OCI-LY3 (cell line): ENCODE results near the gene CHD9.

Source experiments
- CTCF ChIP-seq: fragments of 200-600, 300-600 bp; sonication (generic); IDR thresholded peaks from 2 replicates; pipeline ENCODE4 v1.5.1; 2014; ENCODE audit warnings: antibody characterized with exemption, low read length, low read depth
- EZH2phosphoT487 ChIP-seq: fragments of 200-600 bp; shearing (Covaris generic); IDR thresholded peaks from 2 replicates; pipeline ENCODE4 v1.6.1; 2018; ENCODE audit warnings: antibody characterized with exemption, mixed run types, low read depth

- no peak for TF ChIP-seq CTCF
- no peak for TF ChIP-seq EZH2phosphoT487
These were observed 154.6 kb downstream of the CHD9 start for GRCh38 chr16:53209429-53209828.
